Ramos (cell line): ENCODE results near the gene UBR4.

Source experiments
- in situ Hi-C: fragments of 300-500 bp; cut with MboI; formaldehyde crosslinking; loops from one replicate; pipeline ENCODE4 v1.14.3; 2022; ENCODE audit warnings: low sequenced_read_pairs; ENCODE audit not compliant: unreplicated experiment

Gene UBR4

GRCh38 chr1:19076841-19077616, 133.0 kb downstream of the UBR4 start:
- in situ Hi-C loops, result no loop called here

GRCh38 chr1:19074902-19075721, 135.0 kb downstream of the UBR4 start:
- in situ Hi-C loops, result no loop called here

GRCh38 chr1:19074361-19074901, 135.6 kb downstream of the UBR4 start:
- in situ Hi-C loops, result no loop called here

- in situ Hi-C loops, result no loop called here
Observed at GRCh38 chr1:19073311-19074186, 136.5 kb downstream of the UBR4 start.

- in situ Hi-C loops, result no loop called here
Observed at GRCh38 chr1:19072285-19072981, 137.6 kb downstream of the UBR4 start.

- in situ Hi-C loops, result no loop called here
Observed at GRCh38 chr1:19071674-19072281, 138.3 kb downstream of the UBR4 start.

GRCh38 chr1:19070891-19071621, 139.0 kb downstream of the UBR4 start:
- in situ Hi-C loops, result no loop called here

- in situ Hi-C loops, result no loop called here
Observed at GRCh38 chr1:19070197-19070651, 139.8 kb downstream of the UBR4 start.

DNA sequence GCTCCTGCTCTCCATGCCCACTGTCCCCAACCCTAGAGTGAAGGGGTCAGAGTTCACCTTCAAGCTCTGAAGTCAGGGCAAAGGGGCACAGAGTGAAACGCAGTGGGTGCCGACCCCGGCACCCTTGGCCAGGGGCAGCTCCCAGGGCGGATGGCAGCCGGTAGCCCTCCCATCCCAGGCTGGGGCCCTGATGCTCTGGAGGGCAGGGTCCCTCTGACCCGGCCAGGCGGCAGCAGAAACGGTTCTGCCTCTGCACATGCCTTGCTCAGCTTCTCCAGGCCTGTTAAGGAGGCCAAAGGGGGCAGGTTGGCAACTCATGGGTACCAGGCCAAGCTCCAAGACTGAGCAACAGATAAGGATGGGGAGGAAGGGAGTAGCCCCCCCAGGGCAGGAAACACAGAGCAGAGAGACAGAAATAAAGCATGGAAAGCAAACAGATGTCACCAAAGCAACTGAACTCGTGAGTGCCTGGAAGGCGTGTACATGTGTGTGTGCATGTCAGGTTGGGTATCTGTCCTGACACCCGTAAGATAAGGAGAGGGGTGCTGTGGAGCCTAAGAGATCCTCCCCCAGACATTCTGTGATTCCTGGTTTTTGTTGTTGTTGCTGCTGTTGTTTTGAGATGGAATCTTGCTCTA, 141.3 kb downstream of the UBR4 start:
- in situ Hi-C loops, result no loop called here

DNA sequence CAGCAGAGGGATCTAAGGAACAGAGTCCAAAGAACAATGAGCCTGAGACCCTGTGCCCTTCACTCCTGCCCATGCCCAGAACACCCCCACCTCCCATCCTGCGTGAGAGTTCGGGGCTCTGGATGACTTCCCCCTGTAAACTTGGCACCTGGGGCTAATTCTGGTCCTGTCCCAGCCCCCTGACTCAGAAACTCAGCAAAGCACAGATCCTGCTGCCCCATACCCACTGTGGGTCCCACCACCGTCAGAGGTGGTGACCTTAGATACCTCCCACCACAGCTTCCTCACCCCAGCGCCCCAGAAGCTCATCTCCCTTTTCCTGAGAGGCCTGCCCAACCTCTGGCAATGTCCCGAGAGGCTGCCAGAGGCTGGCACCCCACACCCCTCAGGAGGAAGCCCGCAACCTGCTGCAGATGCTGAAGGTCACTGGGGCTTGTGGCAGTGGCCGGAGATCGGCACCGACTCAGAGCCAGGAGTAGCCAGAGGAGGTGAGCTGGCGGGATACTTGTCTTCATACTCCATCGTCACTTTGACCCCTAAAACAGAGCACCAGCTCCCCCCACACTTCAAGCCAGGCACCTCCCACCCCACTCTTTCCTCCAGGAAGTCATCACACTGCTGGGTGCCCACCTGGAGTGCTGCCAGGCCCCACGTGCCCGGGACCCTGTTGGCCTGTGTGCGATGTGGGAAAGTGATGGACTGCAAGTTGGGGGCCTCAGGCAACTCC, 142.0 kb downstream of the UBR4 start:
- in situ Hi-C loops, result no loop called here

- in situ Hi-C loops, result no loop called here
Observed at GRCh38 chr1:19067182-19067911, 142.7 kb downstream of the UBR4 start.

GRCh38 chr1:19066874-19067181, 143.2 kb downstream of the UBR4 start:
- in situ Hi-C loops, result no loop called here

DNA sequence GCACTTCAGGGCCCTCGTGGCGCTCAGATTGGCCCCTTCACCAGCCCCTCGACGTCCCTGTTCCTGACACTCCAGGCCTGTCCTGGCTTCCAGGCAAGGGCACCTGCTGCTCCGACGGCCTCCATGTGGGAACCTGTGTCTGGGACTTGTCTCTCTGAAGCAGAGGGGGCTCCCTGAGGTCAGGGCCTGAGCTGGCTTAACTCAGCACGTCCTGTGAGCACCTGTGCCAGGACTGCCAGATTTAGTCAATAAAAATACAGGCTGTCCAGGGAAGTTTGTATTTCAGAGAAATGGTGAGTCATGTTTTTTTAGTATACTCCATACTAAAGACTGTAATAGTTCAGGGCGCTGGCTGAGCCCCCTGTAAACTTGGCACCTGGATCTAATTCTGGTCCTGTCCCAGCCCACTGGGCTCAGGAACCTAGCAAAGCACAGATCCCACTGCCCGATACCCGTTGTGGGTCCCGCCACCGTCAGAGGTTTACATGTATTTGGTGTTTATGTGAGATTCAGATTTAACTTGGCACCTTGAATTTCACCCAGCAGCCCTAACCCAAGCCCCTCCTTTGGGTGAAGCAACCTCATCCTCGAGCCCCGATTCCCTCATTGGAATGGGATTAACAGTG, 143.7 kb downstream of the UBR4 start:
- in situ Hi-C loops, result no loop called here

- in situ Hi-C loops, result no loop called here
Observed at GRCh38 chr1:19065526-19066247, 144.4 kb downstream of the UBR4 start.

- in situ Hi-C loops, result no loop called here
Observed at GRCh38 chr1:19064906-19065450, 145.1 kb downstream of the UBR4 start.

DNA sequence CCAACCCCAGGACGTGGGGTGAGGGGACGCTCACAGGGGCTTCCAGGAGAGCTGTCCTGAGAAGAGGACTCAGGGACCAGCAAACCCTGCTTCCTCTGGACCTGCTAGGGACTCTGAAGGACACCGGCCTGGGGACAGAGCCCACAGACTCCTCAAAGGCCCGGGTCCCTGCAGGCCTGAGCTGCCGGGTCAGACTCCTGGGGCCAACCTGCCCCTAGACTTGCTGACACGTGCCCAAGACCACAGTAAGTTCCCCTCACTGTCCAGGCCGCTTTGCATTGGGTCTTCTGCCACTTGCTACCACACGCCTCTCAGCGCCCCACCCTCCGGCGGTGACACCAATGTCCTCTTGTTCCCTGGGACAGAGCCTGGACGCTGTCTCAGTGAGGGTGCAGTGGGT, 146.9 kb downstream of the UBR4 start:
- in situ Hi-C loops, result no loop called here
